ENCODE results near the gene CXCL8.

- TF ChIP-seq POLR2A (IDR thresholded peaks at IDR 0.05) (no peak), CTCF (IDR thresholded peaks at IDR 0.05) (no peak)
Measured at GRCh38 chr4:73723928-73724327, 16.4 kb upstream of the CXCL8 start.
